GM19193 (cell line): ENCODE measurements around the gene NLRP3.

Experiments
- POLR2A ChIP-seq: IDR thresholded peaks from 4 replicates; pipeline ENCODE4 v1.6.1; 2011; ENCODE audit not compliant: insufficient read depth, insufficient read length; ENCODE audit errors: extremely low read depth

Gene NLRP3

GRCh38 chr1:247387096-247387495 is 28.9 kb upstream of the NLRP3 start:
- TF ChIP-seq POLR2A, result no peak

GRCh38 chr1:247387565-247387964 is 28.4 kb upstream of the NLRP3 start:
- no peak for TF ChIP-seq POLR2A

- TF ChIP-seq POLR2A, result no peak
Observed at GRCh38 chr1:247390116-247390791, 25.7 kb upstream of the NLRP3 start.

GRCh38 chr1:247390996-247391395 is 25.0 kb upstream of the NLRP3 start:
- TF ChIP-seq POLR2A, result no peak

GRCh38 chr1:247392088-247392487 is 23.9 kb upstream of the NLRP3 start:
- TF ChIP-seq POLR2A, result no peak

GRCh38 chr1:247400685-247401084 is 15.3 kb upstream of the NLRP3 start:
- TF ChIP-seq POLR2A, result no peak

- TF ChIP-seq POLR2A, result no peak
Observed at GRCh38 chr1:247401310-247402119, 14.5 kb upstream of the NLRP3 start.

GRCh38 chr1:247402120-247402675 is 13.8 kb upstream of the NLRP3 start:
- TF ChIP-seq POLR2A, result no peak

GRCh38 chr1:247406014-247406656 is 9.8 kb upstream of the NLRP3 start:
- no peak for TF ChIP-seq POLR2A

- TF ChIP-seq POLR2A, result no peak
Observed at GRCh38 chr1:247407180-247407616, 8.8 kb upstream of the NLRP3 start.

GRCh38 chr1:247408100-247408499 is 7.9 kb upstream of the NLRP3 start:
- TF ChIP-seq POLR2A, result no peak

- no peak for TF ChIP-seq POLR2A
Observed at GRCh38 chr1:247409869-247410544, 6.0 kb upstream of the NLRP3 start.

GRCh38 chr1:247411621-247412327 is 4.2 kb upstream of the NLRP3 start:
- TF ChIP-seq POLR2A, result no peak

GRCh38 chr1:247417831-247418230 is 1.9 kb downstream of the NLRP3 start:
- TF ChIP-seq POLR2A, result no peak

- no peak for TF ChIP-seq POLR2A
Observed at GRCh38 chr1:247419336-247419735, 3.4 kb downstream of the NLRP3 start.

- no peak for TF ChIP-seq POLR2A
Observed at GRCh38 chr1:247421074-247421473, 5.1 kb downstream of the NLRP3 start.
